Calu3 (cell line): ENCODE data around the gene DNASE1L2. TPM values are rescaled to one million over a fixed set of nuclear protein-coding genes. Genes with fewer than 3 reads are reported as not detected.

ENCODE experiments used
- BruUV-seq: library from RNA; stranded (reverse); fragments of 400-500 nt; replicated peaks from 2 replicates; lab custom pipeline; 2021; lab: Mats Ljungman, UMichigan
- CTCF ChIA-PET: fragments of 300-600 bp; sonication (Branson Sonifier 250); formaldehyde crosslinking; loops from one replicate; lab custom pipeline; 2022; ENCODE audit warnings: antibody characterized with exemption; lab: Charles Lee
- DNase-seq: peaks from one replicate; pipeline ENCODE4 v3.0.0; 2022
- H3K27ac Mint-ChIP-seq: one replicate; pipeline ENCODE4 v1.8.0; 2022; ENCODE audit warnings: mixed read lengths; ENCODE audit not compliant: unreplicated experiment
- H3K27me3 Mint-ChIP-seq: one replicate; pipeline ENCODE4 v1.8.0; 2022; ENCODE audit warnings: mixed read lengths; ENCODE audit not compliant: unreplicated experiment
- H3K36me3 Mint-ChIP-seq: one replicate; pipeline ENCODE4 v1.8.0; 2022; ENCODE audit warnings: mild to moderate bottlenecking, moderate library complexity, mixed read lengths; ENCODE audit not compliant: insufficient read depth, unreplicated experiment
- H3K4me1 Mint-ChIP-seq: one replicate; pipeline ENCODE4 v1.8.0; 2022; ENCODE audit warnings: mild to moderate bottlenecking, low read depth, mixed read lengths; ENCODE audit not compliant: unreplicated experiment
- H3K4me3 Mint-ChIP-seq: one replicate; pipeline ENCODE4 v1.8.0; 2022; ENCODE audit warnings: mild to moderate bottlenecking, low read depth, moderate library complexity, mixed read lengths; ENCODE audit not compliant: unreplicated experiment
- H3K9me3 Mint-ChIP-seq: one replicate; pipeline ENCODE4 v1.8.0; 2022; ENCODE audit warnings: low read depth, mixed read lengths; ENCODE audit not compliant: unreplicated experiment
- CTCF ChIP-seq: fragments of 200-600 bp; IDR thresholded peaks from one replicate; pipeline ENCODE4 v1.8.0; 2022; ENCODE audit warnings: antibody characterized with exemption; ENCODE audit not compliant: unreplicated experiment
- intact Hi-C: fragments of 100-400 bp; cut with micrococcal nuclease; formaldehyde crosslinking; loops from one replicate; pipeline ENCODE4 v1.10.0; 2022; ENCODE audit not compliant: unreplicated experiment
- total RNA-seq: library from RNA; stranded (reverse); gene quantifications from 2 replicates; pipeline ENCODE4 v1.2.3, GENCODE V29; 2022

DNASE1L2 gene
- total RNA-seq, 1 experiment from 2014 or later = 5.7 TPM

DNA sequence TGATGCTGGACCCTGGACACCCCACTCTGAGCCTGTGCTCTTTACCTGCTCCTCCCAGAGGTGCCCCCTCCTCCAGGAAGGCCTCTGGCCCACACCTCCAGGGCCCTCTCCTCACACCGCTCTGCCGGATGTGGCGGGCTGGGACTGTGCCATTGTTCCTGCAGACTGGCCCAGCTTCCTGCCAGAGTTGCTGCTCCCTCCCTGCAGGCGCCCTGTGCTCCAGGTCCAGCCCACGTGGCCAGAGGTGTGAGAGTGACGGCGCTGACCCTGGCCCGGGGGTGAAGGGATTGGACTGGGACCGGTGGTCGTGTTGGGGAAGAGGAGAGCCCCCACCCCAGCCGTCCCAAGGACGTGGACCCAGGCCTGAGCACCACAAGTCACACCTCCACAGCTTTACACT lies 7.2 kb upstream of the DNASE1L2 start:
- no peaks in the 10 kb centered on the region for H3K27me3 Mint-ChIP-seq
- peaks cover 72% of the 10 kb centered on the region for H3K36me3 Mint-ChIP-seq
- no peak for TF ChIP-seq CTCF
- H3K9me3 Mint-ChIP-seq = no peaks in the 10 kb centered on the region
- DNase-seq = no peak
- peaks cover 9% of the 10 kb centered on the region for H3K4me1 Mint-ChIP-seq
- BruUV-seq = no TSS peak
- H3K4me3 Mint-ChIP-seq = no peak overlapping the region
- H3K27ac Mint-ChIP-seq = no peak overlapping the region
- CTCF ChIA-PET = no interaction called here
- intact Hi-C loops = no loop called here

- H3K27me3 Mint-ChIP-seq = no peaks in the 10 kb centered on the region
- H3K9me3 Mint-ChIP-seq = no peaks in the 10 kb centered on the region
- BruUV-seq = no TSS peak
- intact Hi-C loops = no loop called here
- H3K4me3 Mint-ChIP-seq = no peak overlapping the region
- peaks cover 72% of the 10 kb centered on the region for H3K36me3 Mint-ChIP-seq
- TF ChIP-seq CTCF = no peak
- peaks cover 9% of the 10 kb centered on the region for H3K4me1 Mint-ChIP-seq
- H3K27ac Mint-ChIP-seq = no peak overlapping the region
- no peak for DNase-seq
- CTCF ChIA-PET = no interaction called here
These were observed 6.5 kb upstream of the DNASE1L2 start for GRCh38 chr16:2229632-2230250.

GRCh38 chr16:2230376-2230775 lies 5.9 kb upstream of the DNASE1L2 start:
- CTCF ChIA-PET = no interaction called here
- no peak for TF ChIP-seq CTCF
- Mint-ChIP-seq H3K36me3 (peaks cover 74% of the 10 kb centered on the region), H3K27ac (no peak overlapping the region), H3K9me3 (no peaks in the 10 kb centered on the region), H3K27me3 (no peaks in the 10 kb centered on the region), H3K4me3 (no peak overlapping the region), H3K4me1 (peaks cover 13% of the 10 kb centered on the region)
- intact Hi-C loops = no loop called here
- no TSS peak for BruUV-seq
- DNase-seq = no peak

DNA sequence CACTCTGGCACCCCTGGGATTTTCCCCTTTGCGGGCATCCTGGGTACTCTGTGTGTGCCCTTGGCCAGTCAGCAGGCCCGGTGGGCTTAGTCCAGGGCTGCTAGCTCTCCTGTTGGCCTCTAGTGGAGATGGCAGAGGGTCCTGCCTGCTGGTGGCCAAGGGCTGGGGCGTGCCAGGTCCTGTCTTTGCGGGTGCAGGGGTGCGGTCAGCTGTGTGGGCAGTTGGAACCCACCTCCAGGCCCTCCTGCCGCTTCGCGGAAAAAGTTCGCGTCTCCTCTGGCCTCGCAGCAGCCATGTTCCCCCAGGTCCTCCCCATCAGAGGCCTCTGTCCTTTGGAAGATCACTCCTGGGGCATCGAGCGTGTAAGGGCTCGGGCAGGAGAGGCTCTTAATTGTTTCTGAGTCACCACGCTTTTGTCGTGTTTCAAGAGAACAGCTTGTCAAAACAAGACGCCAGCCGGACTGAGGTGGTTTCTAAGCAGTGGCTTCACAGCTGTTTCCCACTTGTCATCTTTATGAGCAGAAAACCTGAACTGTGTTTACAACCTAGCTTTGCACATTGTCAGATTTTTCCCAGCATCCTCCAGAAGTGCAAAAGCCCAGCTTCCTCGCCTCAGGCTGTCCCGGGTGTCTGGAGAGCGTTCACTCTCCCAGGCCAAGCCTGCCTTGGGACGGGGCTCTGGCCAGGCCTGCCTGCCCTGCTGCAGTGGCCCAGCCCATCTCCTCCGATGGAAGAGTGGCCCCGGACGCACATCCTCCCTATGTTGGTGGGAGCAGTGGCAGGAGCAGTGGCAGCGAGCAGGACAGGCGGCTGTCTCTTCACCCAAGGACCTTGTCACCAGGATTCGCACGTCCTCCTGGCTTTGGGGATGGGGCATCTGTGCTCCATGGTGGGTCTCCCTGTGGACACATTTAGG lies 5.0 kb upstream of the DNASE1L2 start:
- Mint-ChIP-seq H3K27me3 (no peaks in the 10 kb centered on the region), H3K27ac (no peak overlapping the region), H3K4me1 (peaks cover 12% of the 10 kb centered on the region), H3K36me3 (peaks cover 76% of the 10 kb centered on the region), H3K9me3 (no peaks in the 10 kb centered on the region), H3K4me3 (no peak overlapping the region)
- DNase-seq = no peak
- CTCF ChIA-PET = no interaction called here
- intact Hi-C loops = no loop called here
- no peak for TF ChIP-seq CTCF
- BruUV-seq = no TSS peak
